Stimulated activated CD4-positive, alpha-beta T cell treated with anti-CD3 and anti-CD28 coated beads, Interleukin-15, amount 100 ng/mL, for 48 hours (primary cell): ENCODE data around the gene RAMACL.

Experiments used
- DNase-seq, 2 donors: peaks; one replicate each; pipeline ENCODE4 v3.0.0-alpha.2; 2020; ENCODE audit warnings: low read depth in 2 of 2

RAMACL gene

DNA sequence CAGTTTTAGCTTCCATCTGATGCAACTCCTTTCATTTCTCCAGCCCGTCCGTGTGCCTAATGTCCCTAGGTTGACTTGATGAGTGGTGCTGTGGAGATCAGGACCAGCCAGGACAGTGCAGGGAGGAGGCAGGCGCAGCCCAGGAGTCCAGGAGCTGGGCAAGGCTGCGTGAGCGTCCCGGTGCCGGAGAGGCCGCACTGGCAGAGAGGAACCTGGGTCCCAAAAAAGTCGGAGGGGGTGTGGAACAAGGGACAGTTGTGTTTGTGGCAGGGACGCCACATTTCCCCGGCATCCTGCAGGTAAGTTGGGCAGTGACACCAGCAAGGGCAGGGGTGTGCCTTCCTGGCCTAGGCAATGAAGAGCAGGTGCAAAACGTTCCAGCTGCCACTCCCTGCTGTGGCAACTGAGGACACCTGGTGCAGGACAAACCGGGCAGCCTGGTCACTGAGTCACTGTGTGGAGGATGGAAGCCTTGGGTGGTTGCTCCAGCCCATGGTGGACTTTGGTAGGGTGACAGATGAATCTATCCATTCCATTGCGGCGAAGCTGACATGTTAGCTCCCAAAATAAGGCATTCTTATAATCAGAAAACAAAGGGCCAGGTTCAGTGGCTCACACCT lies 53.2 kb downstream of the RAMACL start:
- no peak for DNase-seq
